Esophagus muscularis mucosa (tissue), 4 donors: ENCODE data around the gene MARVELD1.

Source experiments
- EP300 ChIP-seq: sonication (generic); formaldehyde crosslinking; IDR thresholded peaks from one replicate; pipeline ENCODE4 v1.6.1; 2017; ENCODE audit warnings: antibody characterized with exemption
- POLR2A ChIP-seq: fragments of 450-650 bp; IDR thresholded peaks from one replicate; pipeline ENCODE4 v1.6.1; 2017; ENCODE audit warnings: antibody characterized with exemption, moderate library complexity, mild to moderate bottlenecking, low read depth
- POLR2AphosphoS5 ChIP-seq, 2 donors: sonication (generic); formaldehyde crosslinking; IDR thresholded peaks; one replicate each; pipeline ENCODE4 v1.6.1; 2017; ENCODE audit warnings: antibody characterized with exemption in 2 of 2
- TF ChIP-seq, protein P1 (sequence below), 3 experiments: fragments of 200-600 bp in 2 of 3; fragments of 450-650 bp in 1 of 3; sonication (generic) in 2 of 3; IDR thresholded peaks; one replicate each; pipeline ENCODE4 v1.5.1; 2017 to 2019; ENCODE audit warnings: antibody characterized with exemption in 3 of 3, mild to moderate bottlenecking in 2 of 3, moderate library complexity in 1 of 3

DNA sequence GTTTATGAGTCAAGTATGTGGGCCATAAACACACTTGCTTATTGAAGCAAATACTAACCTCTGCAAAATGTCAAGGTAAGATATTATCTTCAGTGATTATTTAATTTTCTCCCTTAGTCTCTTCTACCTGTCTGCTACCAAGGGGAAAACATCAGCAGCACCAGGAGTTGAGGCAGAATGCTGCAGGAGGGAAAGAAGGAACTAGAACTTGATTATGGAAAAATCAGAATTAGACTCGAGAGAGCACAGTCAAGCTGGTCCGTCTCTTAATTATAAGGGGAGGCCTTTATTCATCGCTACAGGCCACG is 18.5 kb downstream of the MARVELD1 start:
- TF ChIP-seq, protein P1, sequence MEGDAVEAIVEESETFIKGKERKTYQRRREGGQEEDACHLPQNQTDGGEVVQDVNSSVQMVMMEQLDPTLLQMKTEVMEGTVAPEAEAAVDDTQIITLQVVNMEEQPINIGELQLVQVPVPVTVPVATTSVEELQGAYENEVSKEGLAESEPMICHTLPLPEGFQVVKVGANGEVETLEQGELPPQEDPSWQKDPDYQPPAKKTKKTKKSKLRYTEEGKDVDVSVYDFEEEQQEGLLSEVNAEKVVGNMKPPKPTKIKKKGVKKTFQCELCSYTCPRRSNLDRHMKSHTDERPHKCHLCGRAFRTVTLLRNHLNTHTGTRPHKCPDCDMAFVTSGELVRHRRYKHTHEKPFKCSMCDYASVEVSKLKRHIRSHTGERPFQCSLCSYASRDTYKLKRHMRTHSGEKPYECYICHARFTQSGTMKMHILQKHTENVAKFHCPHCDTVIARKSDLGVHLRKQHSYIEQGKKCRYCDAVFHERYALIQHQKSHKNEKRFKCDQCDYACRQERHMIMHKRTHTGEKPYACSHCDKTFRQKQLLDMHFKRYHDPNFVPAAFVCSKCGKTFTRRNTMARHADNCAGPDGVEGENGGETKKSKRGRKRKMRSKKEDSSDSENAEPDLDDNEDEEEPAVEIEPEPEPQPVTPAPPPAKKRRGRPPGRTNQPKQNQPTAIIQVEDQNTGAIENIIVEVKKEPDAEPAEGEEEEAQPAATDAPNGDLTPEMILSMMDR (IDR thresholded peaks at IDR 0.05) = no peak
- no peak for TF ChIP-seq EP300
- no peak for TF ChIP-seq POLR2AphosphoS5 (IDR thresholded peaks at IDR 0.05)
- no peak for TF ChIP-seq POLR2A
